ENCODE results near the gene GRIA4. TPM values are rescaled to one million over a fixed set of nuclear protein-coding genes. Genes with fewer than 3 reads are reported as not detected.
A peak's percentile ranks its signal among the peaks of the same experiment; 100 is the strongest.

GRIA4 gene
- total and polyA plus RNA-seq, 2 donors (not counting 1 experiment from before 2014, with no cell fraction given) = not detected

DNA sequence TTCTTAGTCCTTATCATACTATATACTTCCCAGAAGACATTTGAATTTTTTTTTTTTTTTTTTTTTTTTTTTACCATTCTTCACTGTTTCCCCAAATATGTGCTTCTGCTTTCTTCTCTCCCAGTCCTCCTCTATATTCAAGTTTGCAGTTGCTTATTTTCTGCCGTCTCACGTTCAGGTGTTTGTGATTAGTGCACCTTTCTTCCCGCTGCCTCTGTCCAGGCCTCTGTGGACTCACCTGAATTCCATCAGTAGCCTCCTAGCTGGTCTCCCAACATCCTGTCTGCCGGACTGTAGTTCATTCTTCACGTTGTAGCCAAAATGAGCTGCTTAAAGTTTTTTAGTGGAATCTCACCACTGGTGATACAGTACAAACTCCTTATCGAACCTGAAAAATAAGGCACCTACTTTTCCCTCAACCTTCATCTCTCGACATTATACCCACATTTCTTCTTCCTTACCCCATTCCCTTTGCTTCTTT, 413.0 kb downstream of the GRIA4 start:
- Histone ChIP-seq H3K36me3 (replicated peaks in 1 of 2; ENCODE audit: control extremely low read depth in 1 of 2, control insufficient read depth in 1 of 2, extremely low read depth in 1 of 2, insufficient read depth in 2 of 2, low read length in 1 of 2) (no peaks in the 10 kb centered on the region), H3K4me2 (replicated peaks; ENCODE audit: low read depth, low read length, poor library complexity, severe bottlenecking) (peak overlapping the region; percentile 79), H3K79me2 (ENCODE audit: control insufficient read depth, insufficient read depth, low read length) (peaks cover 29% of the 10 kb centered on the region), H3K4me3 (ENCODE audit: control extremely low read depth in 1 of 5, extremely low read depth in 1 of 5, insufficient read depth in 1 of 5, low read depth in 2 of 5, low read length in 4 of 5) (peak overlapping the region; percentile 66 to 96 (median 82)), H2AFZ (ENCODE audit: insufficient read depth, low read depth, low read length, poor library complexity, severe bottlenecking) (peak overlapping the region; percentile 95), H3K9ac (ENCODE audit: low read length) (peak overlapping the region; percentile 88), H3K27ac (ENCODE audit: low read length in 2 of 2) (peak overlapping the region; percentile 71 to 83), H3K4me1 (ENCODE audit: control insufficient read depth in 2 of 2, insufficient read depth in 2 of 2, low read length in 2 of 2) (peaks cover 11 to 17% of the 10 kb centered on the region in 2 donors), H3K9me3 (ENCODE audit: control extremely low read depth in 1 of 3, control insufficient read depth in 2 of 3, insufficient read depth in 1 of 3, low read length in 2 of 3) (peaks cover 0 to 1% (median 0%) of the 10 kb centered on the region in 3 donors), H3K27me3 (replicated peaks in 1 of 4; ENCODE audit: control extremely low read depth in 1 of 4, control insufficient read depth in 3 of 4, insufficient read depth in 4 of 4, low read length in 3 of 4) (no peaks in the 10 kb centered on the region), H4K20me1 (ENCODE audit: control insufficient read depth, insufficient read depth, low read length, poor library complexity, severe bottlenecking) (no peaks in the 10 kb centered on the region)
- peaks cover 2% of the 10 kb centered on the region for H3K27me3 Mint-ChIP-seq
- intact Hi-C loops (cut with micrococcal nuclease) = loop anchor here (1.0 to 5.0 kb wide), 4 partner anchors 54 to 1984 kb away; partner anchors contain the start of genes AASDHPPT, ALKBH8, CUL5 and KBTBD3
- POLR2A ChIA-PET = no interaction called here
- peak overlapping the region; percentile 91 for H3K4me3 Mint-ChIP-seq
- WGBS (ENCODE audit: insufficient coverage) = 95% methylated on average over 7 of the region's 7 CpGs
- DNase-seq (no peak), ATAC-seq (ENCODE audit: low read depth) (no peak)
- H3K4me1 Mint-ChIP-seq = peaks cover 42% of the 10 kb centered on the region
- TF ChIP-seq, protein P1, sequence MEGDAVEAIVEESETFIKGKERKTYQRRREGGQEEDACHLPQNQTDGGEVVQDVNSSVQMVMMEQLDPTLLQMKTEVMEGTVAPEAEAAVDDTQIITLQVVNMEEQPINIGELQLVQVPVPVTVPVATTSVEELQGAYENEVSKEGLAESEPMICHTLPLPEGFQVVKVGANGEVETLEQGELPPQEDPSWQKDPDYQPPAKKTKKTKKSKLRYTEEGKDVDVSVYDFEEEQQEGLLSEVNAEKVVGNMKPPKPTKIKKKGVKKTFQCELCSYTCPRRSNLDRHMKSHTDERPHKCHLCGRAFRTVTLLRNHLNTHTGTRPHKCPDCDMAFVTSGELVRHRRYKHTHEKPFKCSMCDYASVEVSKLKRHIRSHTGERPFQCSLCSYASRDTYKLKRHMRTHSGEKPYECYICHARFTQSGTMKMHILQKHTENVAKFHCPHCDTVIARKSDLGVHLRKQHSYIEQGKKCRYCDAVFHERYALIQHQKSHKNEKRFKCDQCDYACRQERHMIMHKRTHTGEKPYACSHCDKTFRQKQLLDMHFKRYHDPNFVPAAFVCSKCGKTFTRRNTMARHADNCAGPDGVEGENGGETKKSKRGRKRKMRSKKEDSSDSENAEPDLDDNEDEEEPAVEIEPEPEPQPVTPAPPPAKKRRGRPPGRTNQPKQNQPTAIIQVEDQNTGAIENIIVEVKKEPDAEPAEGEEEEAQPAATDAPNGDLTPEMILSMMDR (IDR thresholded peaks at IDR 0.05) = no peak
- TF ChIP-seq EZH2 (IDR thresholded peaks at IDR 0.05; ENCODE audit: borderline replicate concordance, insufficient read depth, low read depth, low read length, poor library complexity, severe bottlenecking) = no peak
- peaks cover 3% of the 10 kb centered on the region for H3K9me3 Mint-ChIP-seq (ENCODE audit: insufficient read depth)
- peak overlapping the region; percentile 86 for H3K27ac Mint-ChIP-seq
- CTCF ChIA-PET = interaction anchor here (0.7 to 2.2 kb wide), 3 partner anchors 16 to 67 kb away, joined by 3 to 10 read pairs (median 5); partner anchors contain the start of genes AASDHPPT and KBTBD3

GRCh38 chr11:106030609-106031008, 420.7 kb downstream of the GRIA4 start:
- Histone ChIP-seq H3K4me2 (replicated peaks; ENCODE audit: low read depth, low read length, poor library complexity, severe bottlenecking) (no peak overlapping the region), H3K9me3 (ENCODE audit: control extremely low read depth in 1 of 3, control insufficient read depth in 2 of 3, insufficient read depth in 1 of 3, low read length in 2 of 3) (peaks cover 0 to 3% (median 0%) of the 10 kb centered on the region in 3 donors), H3K4me1 (ENCODE audit: control insufficient read depth in 2 of 2, insufficient read depth in 2 of 2, low read length in 2 of 2) (no peaks in the 10 kb centered on the region), H2AFZ (ENCODE audit: insufficient read depth, low read depth, low read length, poor library complexity, severe bottlenecking) (no peak overlapping the region), H3K9ac (ENCODE audit: low read length) (no peak overlapping the region), H3K4me3 (ENCODE audit: control extremely low read depth in 1 of 5, extremely low read depth in 1 of 5, insufficient read depth in 1 of 5, low read depth in 2 of 5, low read length in 4 of 5) (no peak overlapping the region), H3K36me3 (replicated peaks in 1 of 2; ENCODE audit: control extremely low read depth in 1 of 2, control insufficient read depth in 1 of 2, extremely low read depth in 1 of 2, insufficient read depth in 2 of 2, low read length in 1 of 2) (no peaks in the 10 kb centered on the region), H3K79me2 (ENCODE audit: control insufficient read depth, insufficient read depth, low read length) (no peaks in the 10 kb centered on the region), H4K20me1 (ENCODE audit: control insufficient read depth, insufficient read depth, low read length, poor library complexity, severe bottlenecking) (no peaks in the 10 kb centered on the region), H3K27me3 (replicated peaks in 1 of 4; ENCODE audit: control extremely low read depth in 1 of 4, control insufficient read depth in 3 of 4, insufficient read depth in 4 of 4, low read length in 3 of 4) (peaks cover 0 to 28% (median 4%) of the 10 kb centered on the region in 4 experiments), H3K27ac (ENCODE audit: low read length in 2 of 2) (no peak overlapping the region)
- TF ChIP-seq, protein P1 (IDR thresholded peaks at IDR 0.05) = no peak
- no peak for TF ChIP-seq EZH2 (IDR thresholded peaks at IDR 0.05; ENCODE audit: borderline replicate concordance, insufficient read depth, low read depth, low read length, poor library complexity, severe bottlenecking)
- intact Hi-C loops (cut with micrococcal nuclease) = no loop called here
- POLR2A ChIA-PET = no interaction called here
- CTCF ChIA-PET = no interaction called here
- Mint-ChIP-seq H3K4me3 (no peak overlapping the region), H3K27me3 (peaks cover 39% of the 10 kb centered on the region), H3K27ac (no peak overlapping the region), H3K9me3 (ENCODE audit: insufficient read depth) (peaks cover 3% of the 10 kb centered on the region), H3K4me1 (no peaks in the 10 kb centered on the region)
- DNase-seq (no peak), ATAC-seq (ENCODE audit: low read depth) (no peak)
- WGBS (ENCODE audit: insufficient coverage) = no CpG with 5 or more reads among the region's 4 CpGs

Measured in B cell (primary cell).